Left ventricle myocardium inferior (tissue), 1 donor: ENCODE measurements around the gene SLC52A1. TPM values are rescaled to one million over a fixed set of nuclear protein-coding genes. Genes with fewer than 3 reads are reported as not detected.

Experiments used
- DNase-seq: peaks from one replicate; pipeline ENCODE4 v3.0.0-alpha.2; 2020
- H3K27ac ChIP-seq: fragments of 200-600 bp; replicated peaks from 2 replicates; pipeline ENCODE4 v1.8.0; 2021
- H3K27me3 ChIP-seq: fragments of 200-600 bp; 2 replicates; pipeline ENCODE4 v1.8.0; 2021; ENCODE audit warnings: low read depth
- H3K36me3 ChIP-seq: fragments of 200-600 bp; 2 replicates; pipeline ENCODE4 v1.8.0; 2021
- H3K4me1 ChIP-seq: fragments of 200-600 bp; 2 replicates; pipeline ENCODE4 v1.8.0; 2021
- H3K4me3 ChIP-seq: fragments of 200-600 bp; 2 replicates; pipeline ENCODE4 v1.8.0; 2021; ENCODE audit warnings: mild to moderate bottlenecking, moderate library complexity
- H3K9me3 ChIP-seq: fragments of 200-600 bp; replicated peaks from 2 replicates; pipeline ENCODE4 v1.8.0; 2021
- intact Hi-C: fragments of 100-400 bp; cut with micrococcal nuclease; formaldehyde crosslinking; loops from one replicate; pipeline ENCODE4 v1.11.0; 2022
- total RNA-seq: library from RNA; stranded (reverse); fragmentation: NEBNext Ultra II Directional; extraction: Animal tissue kit (Norgen Biotek cat#: 25700); gene quantifications from one replicate; pipeline ENCODE4 v1.2.1, GENCODE V29; 2021
- TF ChIP-seq, protein P1 (sequence below): fragments of 200-600 bp; IDR thresholded peaks from 2 replicates; pipeline ENCODE4 v1.8.0; 2021; ENCODE audit warnings: antibody characterized with exemption, mild to moderate bottlenecking, borderline replicate concordance
- donor health status: DM: no; HTN: yes; CAD: no; lungs with severe emphysema.

Gene SLC52A1
- total RNA-seq, 1 donor from 2014 or later, result not detected

DNA sequence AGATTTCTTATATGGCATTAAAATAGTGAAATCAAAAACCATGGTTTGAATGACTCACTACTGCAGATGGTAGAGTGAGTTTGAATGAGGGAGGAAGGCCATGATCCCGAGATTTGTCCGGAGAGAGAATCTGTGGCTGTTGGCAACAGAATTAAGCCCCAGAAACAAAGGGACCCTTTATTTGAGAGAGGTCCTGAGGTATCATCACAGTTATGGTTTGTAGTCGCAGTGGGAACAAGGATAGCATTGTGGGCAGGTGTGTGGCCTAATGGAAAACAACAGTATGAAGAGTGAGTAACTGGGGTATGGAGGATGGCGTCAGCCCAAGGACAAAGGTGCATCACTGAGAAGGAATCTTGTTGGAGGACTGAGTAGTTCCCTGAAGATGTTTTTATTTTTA lies 34.5 kb upstream of the SLC52A1 start:
- intact Hi-C loops, result no loop called here

DNA sequence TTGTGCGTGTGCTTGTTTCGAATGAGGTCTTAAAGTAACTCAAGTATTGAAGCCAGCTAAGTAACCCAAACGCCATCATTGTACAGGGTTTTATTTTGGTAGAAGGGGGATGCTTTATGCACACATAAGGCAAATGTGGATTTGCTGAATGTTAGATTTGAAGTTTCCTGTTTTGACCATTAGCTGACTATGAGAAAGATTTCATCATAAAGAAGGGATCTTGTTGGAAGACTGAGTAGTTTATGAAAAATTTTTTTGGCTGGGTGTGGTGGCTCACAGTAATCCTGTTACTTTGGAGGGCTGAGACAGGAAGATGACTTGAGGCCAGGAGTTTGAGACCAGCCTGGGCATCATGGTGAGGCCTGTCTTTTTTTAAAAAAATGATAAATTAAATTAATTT lies 33.0 kb upstream of the SLC52A1 start:
- intact Hi-C loops, result no loop called here
- no peak for DNase-seq

More for the DNA sequence above, 34.5 kb upstream of the SLC52A1 start:
- TF ChIP-seq, protein P1, sequence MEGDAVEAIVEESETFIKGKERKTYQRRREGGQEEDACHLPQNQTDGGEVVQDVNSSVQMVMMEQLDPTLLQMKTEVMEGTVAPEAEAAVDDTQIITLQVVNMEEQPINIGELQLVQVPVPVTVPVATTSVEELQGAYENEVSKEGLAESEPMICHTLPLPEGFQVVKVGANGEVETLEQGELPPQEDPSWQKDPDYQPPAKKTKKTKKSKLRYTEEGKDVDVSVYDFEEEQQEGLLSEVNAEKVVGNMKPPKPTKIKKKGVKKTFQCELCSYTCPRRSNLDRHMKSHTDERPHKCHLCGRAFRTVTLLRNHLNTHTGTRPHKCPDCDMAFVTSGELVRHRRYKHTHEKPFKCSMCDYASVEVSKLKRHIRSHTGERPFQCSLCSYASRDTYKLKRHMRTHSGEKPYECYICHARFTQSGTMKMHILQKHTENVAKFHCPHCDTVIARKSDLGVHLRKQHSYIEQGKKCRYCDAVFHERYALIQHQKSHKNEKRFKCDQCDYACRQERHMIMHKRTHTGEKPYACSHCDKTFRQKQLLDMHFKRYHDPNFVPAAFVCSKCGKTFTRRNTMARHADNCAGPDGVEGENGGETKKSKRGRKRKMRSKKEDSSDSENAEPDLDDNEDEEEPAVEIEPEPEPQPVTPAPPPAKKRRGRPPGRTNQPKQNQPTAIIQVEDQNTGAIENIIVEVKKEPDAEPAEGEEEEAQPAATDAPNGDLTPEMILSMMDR, result no peak
- Histone ChIP-seq H3K9me3 (no peaks in the 10 kb centered on the region), H3K36me3 (no peaks in the 10 kb centered on the region), H3K27me3 (peaks cover 14% of the 10 kb centered on the region), H3K4me3 (no peak overlapping the region), H3K27ac (no peak overlapping the region), H3K4me1 (no peaks in the 10 kb centered on the region)
- DNase-seq, result no peak

DNA sequence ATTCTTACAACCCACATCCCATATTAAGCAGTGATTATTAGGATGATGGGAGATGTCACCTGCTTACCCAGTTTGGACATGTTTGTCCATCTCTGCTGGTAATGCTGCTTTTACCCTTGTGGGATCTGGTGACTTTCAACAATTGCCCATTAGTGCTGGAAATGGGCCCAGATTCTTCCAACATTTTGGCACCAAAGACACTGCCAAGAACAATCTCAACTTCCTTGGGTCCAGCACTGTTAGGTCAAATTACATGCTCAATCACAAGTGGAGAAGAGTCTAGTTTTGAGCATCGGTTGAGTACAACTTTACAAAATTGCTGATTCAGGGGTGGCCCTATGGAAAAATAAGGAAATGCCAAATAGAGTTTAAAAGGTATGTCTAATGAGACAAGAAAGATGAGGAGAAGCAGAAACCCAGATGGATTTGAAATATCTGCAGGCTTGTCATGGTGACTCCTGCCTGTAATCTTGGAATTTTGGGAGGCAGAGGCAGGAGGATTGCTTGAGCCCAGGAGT lies 30.1 kb upstream of the SLC52A1 start:
- Histone ChIP-seq H3K27ac (no peak overlapping the region), H3K27me3 (peaks cover 13% of the 10 kb centered on the region), H3K4me1 (no peaks in the 10 kb centered on the region), H3K36me3 (no peaks in the 10 kb centered on the region), H3K9me3 (no peaks in the 10 kb centered on the region), H3K4me3 (no peak overlapping the region)
- TF ChIP-seq, protein P1, result no peak
- DNase-seq, result no peak
- intact Hi-C loops, result no loop called here

More for the DNA sequence above, 33.0 kb upstream of the SLC52A1 start:
- Histone ChIP-seq H3K9me3 (no peaks in the 10 kb centered on the region), H3K4me1 (no peaks in the 10 kb centered on the region), H3K4me3 (no peak overlapping the region), H3K27me3 (peaks cover 12% of the 10 kb centered on the region), H3K36me3 (no peaks in the 10 kb centered on the region), H3K27ac (no peak overlapping the region)
- TF ChIP-seq, protein P1, result no peak

DNA sequence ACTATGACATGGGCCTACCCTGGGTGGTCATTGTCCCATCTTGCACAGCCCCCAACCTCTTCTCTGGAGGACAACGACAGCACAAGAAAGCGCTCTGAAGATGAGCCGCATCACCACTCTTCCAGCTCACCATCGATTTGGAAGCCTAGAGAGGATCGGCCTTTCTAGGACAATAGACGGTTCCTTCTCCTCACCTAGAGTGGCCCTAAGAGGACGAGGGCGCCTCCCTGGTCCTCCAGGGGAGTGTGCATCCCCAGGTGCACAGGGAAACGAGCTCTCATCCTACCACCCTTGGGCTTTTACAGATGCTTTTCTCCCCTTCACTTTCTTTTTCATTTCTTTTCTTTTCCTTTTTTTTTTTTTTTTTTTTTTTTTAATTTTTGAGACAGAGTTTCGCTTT lies 20.3 kb upstream of the SLC52A1 start:
- Histone ChIP-seq H3K27ac (no peak overlapping the region), H3K27me3 (no peaks in the 10 kb centered on the region), H3K9me3 (no peaks in the 10 kb centered on the region), H3K4me1 (no peaks in the 10 kb centered on the region), H3K36me3 (no peaks in the 10 kb centered on the region), H3K4me3 (no peak overlapping the region)
- no peak for DNase-seq
- TF ChIP-seq, protein P1, result no peak
- intact Hi-C loops, result no loop called here

DNA sequence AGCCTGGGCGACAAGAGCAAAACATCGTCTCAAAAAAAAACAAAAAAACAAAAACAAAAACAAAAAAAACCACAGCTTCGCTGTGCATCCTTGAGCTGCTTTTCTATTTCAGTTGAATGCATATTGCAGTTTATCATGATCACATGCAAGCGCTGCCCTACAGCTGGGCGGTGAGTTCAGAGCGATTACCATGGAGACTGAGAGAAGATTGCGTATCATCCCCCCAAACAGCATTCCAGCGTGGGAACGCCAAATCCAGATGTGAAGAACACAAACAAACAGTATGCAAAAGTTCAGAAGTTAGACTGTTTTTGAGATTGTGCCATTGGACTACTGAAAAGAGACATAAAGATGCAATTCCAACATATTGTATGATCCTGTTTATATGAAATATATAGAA lies 15.1 kb upstream of the SLC52A1 start:
- Histone ChIP-seq H3K9me3 (no peaks in the 10 kb centered on the region), H3K4me3 (no peak overlapping the region), H3K27me3 (no peaks in the 10 kb centered on the region), H3K4me1 (peaks cover 10% of the 10 kb centered on the region), H3K27ac (peak overlapping the region; percentile 75), H3K36me3 (no peaks in the 10 kb centered on the region)
- no peak for DNase-seq
- intact Hi-C loops, result no loop called here
- TF ChIP-seq, protein P1, result no peak
